ENCODE results near the gene ANKRD55. TPM values are rescaled to one million over a fixed set of nuclear protein-coding genes. Genes with fewer than 3 reads are reported as not detected.

The ANKRD55 gene
- total and polyA plus RNA-seq, 2 donors (not counting 3 experiments of a cell fraction or from before 2014, with no cell fraction given): 1.4 to 2.1 TPM

DNA sequence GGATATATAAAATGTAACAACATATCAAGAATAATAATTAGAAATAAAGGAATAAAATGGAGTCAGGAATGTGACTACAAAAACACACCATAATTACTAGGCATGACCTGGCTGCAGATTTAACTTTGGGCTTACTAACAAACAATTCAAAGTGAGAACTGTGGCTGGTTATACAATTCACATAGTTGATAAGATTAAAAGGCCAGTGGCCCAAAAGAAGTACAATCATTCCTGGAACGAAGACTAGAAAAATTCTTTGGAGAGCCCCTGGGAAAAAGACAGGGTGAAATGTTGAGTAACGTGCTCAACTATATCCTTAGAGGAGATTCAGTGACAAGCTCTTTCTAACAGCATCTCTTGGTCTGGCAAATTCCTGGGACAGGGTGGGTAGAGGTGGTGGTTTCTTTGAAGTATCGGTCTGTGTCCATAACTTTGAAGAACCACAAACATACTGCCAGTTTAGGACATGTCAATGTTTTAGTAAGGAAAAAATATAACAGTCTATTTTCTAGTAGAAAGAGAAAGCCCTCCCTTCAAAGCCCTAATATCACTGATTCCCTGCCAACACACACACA lies 163.4 kb downstream of the ANKRD55 start:
- no TSS peak for BruUV-seq (replicated peaks)
- H3K27ac ChIP-seq (ENCODE audit: insufficient read depth, low read depth, low read length): no peak overlapping the region
- H3K27me3 ChIP-seq (ENCODE audit: control insufficient read depth in 2 of 2, insufficient read depth in 2 of 2, low read length in 2 of 2): no peaks in the 10 kb centered on the region
- H3K36me3 ChIP-seq (ENCODE audit: control insufficient read depth in 2 of 2, extremely low read depth in 1 of 2, insufficient read depth in 2 of 2, low read length in 2 of 2): no peaks in the 10 kb centered on the region
- no peak for FAIRE-seq
- no peak for TF ChIP-seq POLR2A (IDR thresholded peaks at IDR 0.05; ENCODE audit: low read depth, low read length)
- TF ChIP-seq GATA2 (IDR thresholded peaks at IDR 0.05; ENCODE audit: insufficient read depth, insufficient read length, low read depth, low read length): no peak
- no peak for TF ChIP-seq FOS (IDR thresholded peaks at IDR 0.05; ENCODE audit: borderline replicate concordance, insufficient read depth, low read length)
- no peak for TF ChIP-seq JUN (IDR thresholded peaks at IDR 0.05; ENCODE audit: borderline replicate concordance, insufficient read depth, insufficient read length, low read depth)
- no peak for TF ChIP-seq MYC (IDR thresholded peaks at IDR 0.05; ENCODE audit: low read depth, low read length)
- no peak for TF ChIP-seq POLR2AphosphoS5 (IDR thresholded peaks at IDR 0.05; ENCODE audit: insufficient read depth, low read depth, low read length)
- TF ChIP-seq, protein P1, sequence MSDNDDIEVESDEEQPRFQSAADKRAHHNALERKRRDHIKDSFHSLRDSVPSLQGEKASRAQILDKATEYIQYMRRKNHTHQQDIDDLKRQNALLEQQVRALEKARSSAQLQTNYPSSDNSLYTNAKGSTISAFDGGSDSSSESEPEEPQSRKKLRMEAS (IDR thresholded peaks at IDR 0.05; ENCODE audit: insufficient read depth, insufficient read length): no peak
- TF ChIP-seq EZH2 (IDR thresholded peaks at IDR 0.05; ENCODE audit: borderline replicate concordance, low read depth, low read length, severe bottlenecking): no peak
- TF ChIP-seq, protein P2, sequence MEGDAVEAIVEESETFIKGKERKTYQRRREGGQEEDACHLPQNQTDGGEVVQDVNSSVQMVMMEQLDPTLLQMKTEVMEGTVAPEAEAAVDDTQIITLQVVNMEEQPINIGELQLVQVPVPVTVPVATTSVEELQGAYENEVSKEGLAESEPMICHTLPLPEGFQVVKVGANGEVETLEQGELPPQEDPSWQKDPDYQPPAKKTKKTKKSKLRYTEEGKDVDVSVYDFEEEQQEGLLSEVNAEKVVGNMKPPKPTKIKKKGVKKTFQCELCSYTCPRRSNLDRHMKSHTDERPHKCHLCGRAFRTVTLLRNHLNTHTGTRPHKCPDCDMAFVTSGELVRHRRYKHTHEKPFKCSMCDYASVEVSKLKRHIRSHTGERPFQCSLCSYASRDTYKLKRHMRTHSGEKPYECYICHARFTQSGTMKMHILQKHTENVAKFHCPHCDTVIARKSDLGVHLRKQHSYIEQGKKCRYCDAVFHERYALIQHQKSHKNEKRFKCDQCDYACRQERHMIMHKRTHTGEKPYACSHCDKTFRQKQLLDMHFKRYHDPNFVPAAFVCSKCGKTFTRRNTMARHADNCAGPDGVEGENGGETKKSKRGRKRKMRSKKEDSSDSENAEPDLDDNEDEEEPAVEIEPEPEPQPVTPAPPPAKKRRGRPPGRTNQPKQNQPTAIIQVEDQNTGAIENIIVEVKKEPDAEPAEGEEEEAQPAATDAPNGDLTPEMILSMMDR (IDR thresholded peaks at IDR 0.05; ENCODE audit: extremely low read depth in 1 of 2, insufficient read depth in 1 of 2, low read depth in 1 of 2, low read length in 2 of 2): no peak
- H2AFZ ChIP-seq (ENCODE audit: low read depth, low read length): peak overlapping the region; percentile 84
- H3K4me2 ChIP-seq (ENCODE audit: insufficient read depth, low read length): no peak overlapping the region
- DNase-seq (ENCODE audit: low read depth, low spot score): no peak
- no peak overlapping the region for H3K4me3 ChIP-seq (replicated peaks in 1 of 3; ENCODE audit: insufficient read depth in 1 of 3, low read depth in 1 of 3, low read length in 3 of 3)
- H3K9ac ChIP-seq (replicated peaks; ENCODE audit: extremely low read depth, insufficient read depth, low read length): no peak overlapping the region
- no peaks in the 10 kb centered on the region for H4K20me1 ChIP-seq (replicated peaks; ENCODE audit: control insufficient read depth, extremely low read depth, insufficient read depth, low read length)
- no peaks in the 10 kb centered on the region for H3K9me3 ChIP-seq (replicated peaks; ENCODE audit: control insufficient read depth, insufficient read depth, low read length)
- H3K79me2 ChIP-seq (ENCODE audit: control insufficient read depth, insufficient read depth, low read length): no peaks in the 10 kb centered on the region
- H3K9me1 ChIP-seq (replicated peaks; ENCODE audit: control insufficient read depth, extremely low read depth, insufficient read depth, low read length): no peaks in the 10 kb centered on the region
- ChIA-PET POLR2A (no interaction called here), CTCF (interaction anchor here (1.1 kb wide), 1 partner anchor 21 kb away, joined by 3 read pairs; no protein-coding TSS in a partner anchor)
- dilution Hi-C loops (cut with MboI; ENCODE audit: extremely low pct_ligation_motif_present, low sequenced_read_pairs): no loop called here
- intact Hi-C loops (cut with micrococcal nuclease): loop anchor here (5.0 kb wide), 1 partner anchor 77 kb away; the partner anchor contains the start of gene IL6ST
- peaks cover 22% of the 10 kb centered on the region for H3K4me1 ChIP-seq (ENCODE audit: control insufficient read depth, extremely low read depth, insufficient read depth, low read length)

Data from endothelial cell of umbilical vein (primary cell).